H1 (cell line): ENCODE measurements around the gene KRTAP12-4. TPM values are rescaled to one million over a fixed set of nuclear protein-coding genes. Genes with fewer than 3 reads are reported as not detected.

Source experiments
- CTCF ChIA-PET: fragments of 300-600 bp; sonication (Branson Sonifier 250); formaldehyde crosslinking; loops from one replicate; lab custom pipeline; 2021; ENCODE audit not compliant: partially characterized antibody; lab: Charles Lee
- POLR2A ChIA-PET: fragments of 300-600 bp; sonication (Branson Sonifier 250); formaldehyde crosslinking; loops from one replicate; lab custom pipeline; 2021; ENCODE audit warnings: inconsistent platforms; ENCODE audit not compliant: partially characterized antibody; lab: Charles Lee
- DNase-seq, 2 experiments: peaks; one replicate each; pipeline versions ENCODE4 v3.0.0 to v3.0.0-alpha.2; 2010 to 2022; ENCODE audit warnings: low spot score in 2 of 2, low read depth in 1 of 2, mixed read lengths in 1 of 2
- FAIRE-seq: peaks from 2 replicates; lab custom pipeline; 2011; peaks lifted over from hg19 to GRCh38; lab: Jason Lieb, UNC
- H2AFZ ChIP-seq: 2 replicates; pipeline ENCODE4 v1.8.1; 2012; ENCODE audit warnings: low read length, inconsistent platforms
- H2AK5ac ChIP-seq: 2 replicates; pipeline ENCODE4 v1.6.1; 2013; ENCODE audit warnings: low read depth, low read length
- H2BK120ac ChIP-seq: replicated peaks from 2 replicates; pipeline ENCODE3; 2013; ENCODE audit warnings: low read depth, low read length, inconsistent platforms
- H2BK12ac ChIP-seq: 2 replicates; pipeline ENCODE4 v1.6.1; 2013; ENCODE audit warnings: low read depth, low read length
- H2BK15ac ChIP-seq: 2 replicates; pipeline ENCODE4 v1.6.1; 2013; ENCODE audit warnings: low read length
- H2BK20ac ChIP-seq: 2 replicates; pipeline ENCODE4 v1.6.1; 2013; ENCODE audit warnings: low read length
- H2BK5ac ChIP-seq: 2 replicates; pipeline ENCODE4 v1.6.1; 2013; ENCODE audit warnings: low read depth, low read length
- H3K14ac ChIP-seq: 2 replicates; pipeline ENCODE4 v1.6.1; 2013; ENCODE audit warnings: inconsistent platforms; ENCODE audit not compliant: insufficient read length
- H3K18ac ChIP-seq: 2 replicates; pipeline ENCODE4 v1.6.1; 2013; ENCODE audit warnings: low read length; ENCODE audit errors: extremely low read depth
- H3K23ac ChIP-seq: 2 replicates; pipeline ENCODE4 v1.6.1; 2013; ENCODE audit warnings: inconsistent platforms; ENCODE audit not compliant: insufficient read length
- H3K23me2 ChIP-seq: 2 replicates; pipeline ENCODE4 v1.6.1; 2013; ENCODE audit warnings: low read depth, low read length
- H3K27ac ChIP-seq: 2 replicates; pipeline ENCODE4 v1.6.1; 2011; ENCODE audit warnings: low read depth, low read length, inconsistent platforms
- H3K27me3 ChIP-seq, 4 experiments: replicated peaks in 1 of 4; 1 replicate in 1 of 4; 2 replicates in 3 of 4; pipeline versions ENCODE4 v1.6.1 to v1.8.1; 2011 to 2013; ENCODE audit warnings: low read length in 3 of 4, mild to moderate bottlenecking in 3 of 4, inconsistent platforms in 2 of 4, mixed read lengths in 2 of 4, moderate library complexity in 1 of 4; ENCODE audit not compliant: control insufficient read depth in 3 of 4, insufficient read depth in 3 of 4; ENCODE audit errors: extremely low read depth in 1 of 4
- H3K36me3 ChIP-seq, 4 experiments: 2 replicates each; pipeline versions ENCODE4 v1.6.1 to v1.8.1; 2011 to 2013; ENCODE audit warnings: mild to moderate bottlenecking in 4 of 4, low read length in 3 of 4, moderate library complexity in 2 of 4, control low read depth in 1 of 4, inconsistent platforms in 1 of 4; ENCODE audit not compliant: insufficient read depth in 4 of 4, control insufficient read depth in 2 of 4
- H3K4ac ChIP-seq: replicated peaks from 2 replicates; pipeline ENCODE3; 2013; ENCODE audit warnings: low read length, low read depth, mixed read lengths, inconsistent platforms; ENCODE audit not compliant: insufficient read length
- H3K4me1 ChIP-seq, 4 experiments: replicated peaks in 1 of 4; 1 replicate in 1 of 4; 2 replicates in 3 of 4; pipeline versions ENCODE4 v1.6.1 to v1.8.1; 2011 to 2013; ENCODE audit warnings: low read length in 3 of 4, inconsistent platforms in 2 of 4, mixed read lengths in 1 of 4; ENCODE audit not compliant: insufficient read depth in 4 of 4, control insufficient read depth in 3 of 4
- H3K4me2 ChIP-seq, 2 experiments: 2 replicates each; pipeline versions ENCODE4 v1.6.1 to v1.8.1; 2011 to 2013; ENCODE audit warnings: low read depth in 2 of 2, low read length in 2 of 2, control low read depth in 1 of 2, inconsistent platforms in 1 of 2, mild to moderate bottlenecking in 1 of 2; ENCODE audit not compliant: insufficient read depth in 1 of 2
- H3K4me3 ChIP-seq, 4 experiments: fragments of 200-600, 300-600 bp in 1 of 4; sonication (generic), shearing (Covaris generic), sonication (Bioruptor Twin) in 1 of 4; 2 replicates each; pipeline versions ENCODE4 v1.5.1 to v1.8.1; 2011 to 2016; ENCODE audit warnings: low read length in 4 of 4, low read depth in 3 of 4, control low read depth in 2 of 4, inconsistent platforms in 2 of 4, mild to moderate bottlenecking in 2 of 4, mixed read lengths in 1 of 4, moderate library complexity in 1 of 4; ENCODE audit not compliant: insufficient read depth in 2 of 4; ENCODE audit errors: extremely low read depth in 1 of 4
- H3K56ac ChIP-seq: replicated peaks from 2 replicates; pipeline ENCODE3; 2013; ENCODE audit warnings: low read depth, mild to moderate bottlenecking, mixed read lengths, low read length, inconsistent platforms; ENCODE audit not compliant: insufficient read length
- H3K79me1 ChIP-seq: 2 replicates; pipeline ENCODE4 v1.6.1; 2013; ENCODE audit warnings: low read depth, low read length, control low read depth
- H3K79me2 ChIP-seq, 2 experiments: 2 replicates each; pipeline versions ENCODE4 v1.6.1 to v1.8.1; 2012 to 2013; ENCODE audit warnings: low read length in 2 of 2, mild to moderate bottlenecking in 2 of 2, inconsistent platforms in 1 of 2; ENCODE audit not compliant: insufficient read depth in 2 of 2, control insufficient read depth in 1 of 2
- H3K9ac ChIP-seq, 4 experiments: replicated peaks in 1 of 4; 1 replicate in 1 of 4; 2 replicates in 3 of 4; pipeline versions ENCODE4 v1.6.1 to v1.8.1; 2011 to 2013; ENCODE audit warnings: low read depth in 3 of 4, low read length in 3 of 4, control low read depth in 2 of 4, mild to moderate bottlenecking in 2 of 4, moderate library complexity in 2 of 4, inconsistent platforms in 1 of 4; ENCODE audit errors: extremely low read depth in 1 of 4
- H3K9me3 ChIP-seq, 2 experiments: 2 replicates each; pipeline versions ENCODE4 v1.6.1 to v1.8.1; 2012 to 2013; ENCODE audit warnings: mild to moderate bottlenecking in 2 of 2, moderate library complexity in 2 of 2, control low read depth in 1 of 2, inconsistent platforms in 1 of 2, low read depth in 1 of 2, low read length in 1 of 2, mixed read lengths in 1 of 2; ENCODE audit not compliant: insufficient read depth in 2 of 2
- H4K20me1 ChIP-seq, 2 experiments: replicated peaks in 1 of 2; 2 replicates each; pipeline versions ENCODE3 to v1.8.1; 2011 to 2013; ENCODE audit warnings: inconsistent platforms in 2 of 2, low read length in 2 of 2, mild to moderate bottlenecking in 1 of 2; ENCODE audit not compliant: insufficient read depth in 2 of 2, control insufficient read depth in 1 of 2
- H4K5ac ChIP-seq: 2 replicates; pipeline ENCODE4 v1.6.1; 2013; ENCODE audit warnings: low read length, low read depth, mixed read lengths, inconsistent platforms; ENCODE audit not compliant: insufficient read length
- H4K8ac ChIP-seq: 2 replicates; pipeline ENCODE4 v1.8.0; 2013; ENCODE audit warnings: mild to moderate bottlenecking, moderate library complexity, low read length, inconsistent platforms; ENCODE audit not compliant: insufficient read depth; ENCODE audit errors: extremely low read depth
- H4K91ac ChIP-seq: replicated peaks from 2 replicates; pipeline ENCODE3; 2013; ENCODE audit warnings: low read length, mixed read lengths, inconsistent platforms; ENCODE audit not compliant: insufficient read length
- CHD1 ChIP-seq: IDR thresholded peaks from 2 replicates; pipeline ENCODE4 v1.6.1; 2012; ENCODE audit warnings: low read depth, low read length, improper control_type of control experiment
- CREB1 ChIP-seq: IDR thresholded peaks from 2 replicates; pipeline ENCODE4 v1.6.1; 2012; ENCODE audit warnings: inconsistent platforms
- HDAC2 ChIP-seq, 2 experiments: fragments of 300-600 bp in 1 of 2; sonication (generic) in 1 of 2; IDR thresholded peaks; 2 replicates each; pipeline ENCODE4 v1.6.1; 2011 to 2012; ENCODE audit warnings: low read depth in 2 of 2, low read length in 2 of 2, mild to moderate bottlenecking in 2 of 2, moderate library complexity in 2 of 2, borderline replicate concordance in 1 of 2, inconsistent platforms in 1 of 2
- KDM4A ChIP-seq: IDR thresholded peaks from one replicate; pipeline ENCODE4 v1.7.1; 2012; ENCODE audit warnings: low read depth, mild to moderate bottlenecking, moderate library complexity, low read length, inconsistent platforms; ENCODE audit not compliant: severe bottlenecking
- POLR2A ChIP-seq, 2 experiments: IDR thresholded peaks; 1 replicate in 1 of 2; 2 replicates in 1 of 2; pipeline ENCODE4 v1.6.1; 2011; ENCODE audit warnings: low read depth in 2 of 2, low read length in 2 of 2, mild to moderate bottlenecking in 2 of 2; ENCODE audit errors: control extremely low read depth in 1 of 2
- SIN3A ChIP-seq, 2 experiments: IDR thresholded peaks in 1 of 2; conservative IDR thresholded peaks in 1 of 2; 2 replicates each; pipeline ENCODE4 v1.6.1; 2011 to 2012; ENCODE audit warnings: low read length in 2 of 2, improper control_type of control experiment in 1 of 2, low read depth in 1 of 2, mild to moderate bottlenecking in 1 of 2
- TAF7 ChIP-seq: optimal IDR thresholded peaks from 2 replicates; pipeline ENCODE3; 2011; ENCODE audit warnings: low read depth, mild to moderate bottlenecking, inconsistent platforms, low read length, moderate library complexity, borderline replicate concordance
- WGBS, 2 experiments: shearing (Covaris generic) in 1 of 2; methylation state at CpG; one replicate each; pipeline versions ENCODE4 v1.1.6 to v1.1.7; 2013 to 2015; ENCODE audit warnings: low lambda C conversion rate in 2 of 2, mixed read lengths in 2 of 2, inconsistent platforms in 1 of 2, low coverage in 1 of 2, missing lambda C conversion rate in 1 of 2; ENCODE audit not compliant: insufficient replicate concordance in 2 of 2, insufficient coverage in 1 of 2, insufficient read length in 1 of 2; ENCODE audit errors: extremely low coverage in 1 of 2, missing lambda C conversion rate in 1 of 2; 5-methylcytosine and 5-hydroxymethylcytosine counted together
- polyA plus RNA-seq, 7 experiments: library from polyadenylated mRNA; depleted of rRNA in 3 of 7; stranded (reverse) in 5 of 7; unstranded in 2 of 7; fragments of >200 nt in 5 of 7; fragments of 200-250 nt in 2 of 7; gene quantifications; 1 replicate in 5 of 7; 2 replicates in 1 of 7; 4 replicates in 1 of 7; pipeline versions ENCODE4 v1.2.1 to v1.2.3, GENCODE V29; 2011 to 2013; ENCODE audit warnings: missing spikeins in 2 of 7, mixed read lengths in 2 of 7
- total RNA-seq: library from RNA; stranded (reverse); fragmentation: NEBNext Ultra II Directional; extraction: Animal tissue kit (Norgen Biotek cat#: 25700); gene quantifications from 2 replicates; pipeline ENCODE4 v1.2.1, GENCODE V29; 2021

The KRTAP12-4 gene
- total and polyA plus RNA-seq, 2 of the 8 experiments (the other 6 are each of a cell fraction or from before 2014, with no cell fraction given): not detected

DNA sequence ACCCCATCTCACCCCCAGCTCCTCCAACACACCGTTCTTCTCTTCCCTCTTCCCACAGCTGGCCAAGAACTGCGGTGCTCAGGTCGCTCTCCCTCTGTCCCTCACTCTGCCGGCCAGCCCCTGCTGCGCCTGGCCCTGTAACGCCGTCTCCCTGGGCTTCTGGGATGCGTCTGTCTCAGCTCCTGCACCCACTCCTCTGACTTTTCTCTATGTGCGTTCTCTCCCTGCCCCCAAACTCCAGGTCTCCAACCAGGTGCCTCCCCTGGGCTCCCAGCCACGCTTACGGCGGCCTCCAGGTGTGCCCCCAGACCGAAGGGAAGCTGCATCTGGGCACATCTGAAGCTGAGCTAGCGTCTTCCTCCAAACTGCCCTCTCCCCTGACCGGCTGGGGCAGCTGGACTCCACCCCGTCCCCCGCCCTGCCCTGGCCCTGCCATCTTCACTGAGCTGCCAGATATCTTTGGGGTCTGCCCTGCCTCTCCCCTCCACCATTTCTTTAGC lies 45.1 kb upstream of the KRTAP12-4 start:
- Histone ChIP-seq H4K5ac (peak overlapping the region; percentile 35), H2AFZ (no peak overlapping the region), H3K27ac (no peak overlapping the region), H3K4ac (no peak overlapping the region), H3K36me3 (no peaks in the 10 kb centered on the region), H3K4me3 (no peak overlapping the region), H3K9me3 (no peaks in the 10 kb centered on the region), H3K4me2 (no peak overlapping the region), H3K9ac (no peak overlapping the region), H4K91ac (peak overlapping the region; percentile 81), H3K23ac (no peak overlapping the region), H2BK5ac (no peak overlapping the region; the same call in 1 of the 2 replicates), H3K56ac (no peak overlapping the region), H4K20me1 (peaks cover 0 to 2% of the 10 kb centered on the region in 2 experiments), H2AK5ac (no peak overlapping the region), H3K18ac (peak overlapping the region; percentile 60; the same call in 1 of the 2 replicates), H2BK120ac (no peak overlapping the region), H4K8ac (0 out of 2 replicates have a peak overlapping the region, but pooled peaks have one; percentile 66), H2BK20ac (peak overlapping the region; percentile 80; the same call in 1 of the 2 replicates), H3K4me1 (peaks cover 3 to 60% (median 42%) of the 10 kb centered on the region in 4 experiments), H3K27me3 (peaks cover 0 to 2% (median 0%) of the 10 kb centered on the region in 4 experiments; a peak in 3 of 7 replicates), H2BK15ac (0 out of 2 replicates have a peak overlapping the region, but pooled peaks have one; percentile 61), H2BK12ac (peak overlapping the region; percentile 84; the same call in 1 of the 2 replicates), H3K79me2 (no peaks in the 10 kb centered on the region), H3K14ac (no peak overlapping the region), H3K79me1 (peaks cover 3% of the 10 kb centered on the region; the same call in 1 of the 2 replicates), H3K23me2 (peaks cover under 1% of the 10 kb centered on the region; the same call in 1 of the 2 replicates)
- POLR2A ChIA-PET: interaction anchor here (0.9 to 1.2 kb wide), 3 partner anchors 9 to 94 kb away, joined by 3 to 4 read pairs (median 3); no protein-coding TSS in a partner anchor
- no peak for TF ChIP-seq POLR2A (IDR thresholded peaks at IDR 0.05; ENCODE audit: control extremely low read depth in 1 of 2, low read depth in 2 of 2, low read length in 2 of 2)
- no peak for TF ChIP-seq CHD1
- TF ChIP-seq SIN3A (conservative IDR thresholded peaks at IDR 0.05 in 1 of 2, IDR thresholded peaks at IDR 0.05 in 1 of 2; ENCODE audit: low read depth in 1 of 2, low read length in 2 of 2): no peak
- no peak for TF ChIP-seq CREB1
- no peak for TF ChIP-seq TAF7
- no peak for TF ChIP-seq HDAC2 (IDR thresholded peaks at IDR 0.05; ENCODE audit: borderline replicate concordance in 1 of 2, low read depth in 2 of 2, low read length in 2 of 2)
- no peak for TF ChIP-seq KDM4A
- DNase-seq: no peak
- FAIRE-seq: no peak
- CTCF ChIA-PET: interaction anchor here (0.6 to 3.5 kb wide), 8 partner anchors 9 to 250 kb away, joined by 3 to 15 read pairs (median 3); partner anchors contain the start of gene KRTAP10-6
- WGBS, 2 experiments: 75% methylated on average over 16 of the region's 17 CpGs; no CpG with 5 or more reads in 1 of the 2 experiments
